Activated T-helper 9 cell treated with anti-CD3 and anti-CD28 coated beads, Interleukin-2, amount 50 U/mL, for 16 hours (primary cell): ENCODE data around the gene KREMEN2.
"Not testable (repeated sequence)": the region's sequence is repeated elsewhere in the genome, so short reads cannot be mapped to it uniquely, and the experiment has no call there.

Experiments
- DNase-seq: peaks from one replicate; pipeline ENCODE4 v3.0.0-alpha.2; 2020; ENCODE audit warnings: low read depth

KREMEN2 gene, protein sequence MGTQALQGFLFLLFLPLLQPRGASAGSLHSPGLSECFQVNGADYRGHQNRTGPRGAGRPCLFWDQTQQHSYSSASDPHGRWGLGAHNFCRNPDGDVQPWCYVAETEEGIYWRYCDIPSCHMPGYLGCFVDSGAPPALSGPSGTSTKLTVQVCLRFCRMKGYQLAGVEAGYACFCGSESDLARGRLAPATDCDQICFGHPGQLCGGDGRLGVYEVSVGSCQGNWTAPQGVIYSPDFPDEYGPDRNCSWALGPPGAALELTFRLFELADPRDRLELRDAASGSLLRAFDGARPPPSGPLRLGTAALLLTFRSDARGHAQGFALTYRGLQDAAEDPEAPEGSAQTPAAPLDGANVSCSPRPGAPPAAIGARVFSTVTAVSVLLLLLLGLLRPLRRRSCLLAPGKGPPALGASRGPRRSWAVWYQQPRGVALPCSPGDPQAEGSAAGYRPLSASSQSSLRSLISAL

DNA sequence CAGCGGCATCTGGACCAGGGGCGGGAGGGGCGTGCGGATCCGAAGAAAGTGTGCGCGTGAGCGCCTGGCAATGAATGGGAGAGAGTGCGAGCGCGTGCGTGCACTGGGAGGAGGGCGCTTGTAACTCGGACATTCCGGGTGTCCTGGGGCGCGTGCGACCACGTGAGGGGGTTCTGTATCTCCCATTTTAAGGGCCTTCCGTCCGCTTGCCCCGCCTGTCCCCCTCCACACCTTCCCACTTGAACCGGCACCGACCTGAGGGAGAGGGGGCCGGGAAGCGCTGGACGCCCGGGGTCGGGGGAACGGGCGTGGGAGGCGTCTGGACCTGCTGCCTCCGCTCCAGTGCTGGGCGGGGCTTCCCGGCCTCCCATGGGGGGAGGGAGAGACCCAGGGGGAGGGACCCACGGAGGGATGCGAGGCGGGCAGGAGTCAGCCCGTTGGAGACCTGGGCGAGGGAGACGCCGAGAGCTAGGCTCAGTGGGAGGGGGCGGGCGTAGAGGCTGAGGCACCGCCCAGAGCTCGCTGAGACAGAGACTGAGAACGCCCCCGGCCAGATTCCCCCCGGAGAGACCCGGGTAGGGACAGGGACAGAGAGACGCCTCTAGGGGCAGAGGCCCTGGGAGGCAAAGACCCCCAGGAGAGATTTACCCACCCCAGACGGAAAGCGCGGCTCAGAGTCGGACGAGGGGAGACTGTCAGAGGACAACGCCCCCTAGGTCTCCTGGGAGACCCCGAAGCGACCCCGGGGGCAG is at the start of gene KREMEN2:
Gene KREMEN2, plus strand, starts transcription at position 553 of the 752 bp plus-strand sequence. CDS start 246 bp downstream, outside the sequence.
- DNase-seq: no peak

DNA sequence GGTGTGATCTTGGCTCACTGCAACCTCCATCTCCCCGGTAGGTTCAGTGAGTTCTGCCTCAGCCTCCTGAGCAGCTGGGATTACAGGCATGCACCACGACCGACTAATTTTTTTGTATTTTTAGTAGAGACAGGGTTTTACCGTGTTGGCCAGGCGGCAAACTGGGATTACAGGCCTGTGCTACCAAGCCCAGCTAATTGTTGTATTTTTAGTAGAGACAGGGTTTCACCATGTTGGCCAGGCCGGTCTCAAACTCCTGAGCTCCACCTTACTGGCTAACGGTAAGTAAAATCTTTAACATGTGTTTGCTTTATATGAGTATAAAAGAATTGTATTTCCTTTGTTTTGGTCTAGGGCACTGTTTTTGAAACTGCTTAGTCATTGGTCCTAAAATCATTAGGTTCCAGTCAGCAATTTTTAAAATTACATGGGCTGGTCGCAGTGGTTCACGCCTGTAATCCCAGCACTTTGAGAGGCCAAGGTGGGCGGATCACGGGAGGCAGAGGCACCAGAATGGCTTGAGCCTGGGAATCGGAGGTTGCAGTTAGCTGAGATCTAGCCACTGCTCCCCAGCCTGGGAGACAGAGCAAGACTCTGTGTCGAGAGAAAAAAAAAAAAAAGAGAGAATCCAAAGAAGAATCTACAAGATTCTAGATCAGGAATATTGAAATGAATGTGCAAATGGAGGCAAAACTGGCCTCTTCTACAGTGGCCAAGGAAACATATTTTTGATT is 48.7 kb upstream of the KREMEN2 start:
- DNase-seq: no peak

DNA sequence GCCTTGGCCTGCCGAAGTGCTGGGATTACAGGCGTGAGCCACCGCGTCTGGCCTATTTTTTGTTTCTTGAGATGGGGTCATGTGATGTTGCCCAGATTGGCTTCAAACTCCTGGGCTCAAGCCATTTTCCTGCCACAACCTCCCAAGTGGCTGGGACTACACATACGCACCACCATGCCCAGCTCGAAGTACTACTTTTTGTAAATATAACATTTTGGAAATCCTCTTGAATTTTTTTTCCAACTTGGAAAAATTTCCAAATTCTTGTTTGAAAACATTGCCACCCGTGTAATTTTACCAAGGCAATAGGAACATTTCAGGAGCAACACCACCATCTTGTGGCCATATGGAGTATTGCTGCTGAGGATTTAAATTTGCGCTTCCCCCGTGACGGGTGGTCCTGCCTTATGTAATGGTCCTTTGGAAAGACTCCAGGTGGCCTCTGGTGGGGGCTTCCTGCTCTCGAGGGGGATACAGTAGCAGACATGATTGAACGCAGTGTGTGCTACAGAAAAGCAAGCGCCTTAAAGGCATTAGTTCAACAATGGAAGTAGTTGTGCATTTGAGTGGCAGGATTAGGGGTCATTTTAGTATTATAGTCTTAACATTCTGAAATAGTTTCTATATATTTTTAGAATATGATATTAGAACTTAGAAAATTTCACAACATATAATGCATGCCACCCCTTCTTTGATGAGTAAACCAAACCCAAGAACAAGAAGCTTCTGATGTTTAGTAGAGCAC is 44.4 kb upstream of the KREMEN2 start:
- DNase-seq: peak; percentile 32

DNA sequence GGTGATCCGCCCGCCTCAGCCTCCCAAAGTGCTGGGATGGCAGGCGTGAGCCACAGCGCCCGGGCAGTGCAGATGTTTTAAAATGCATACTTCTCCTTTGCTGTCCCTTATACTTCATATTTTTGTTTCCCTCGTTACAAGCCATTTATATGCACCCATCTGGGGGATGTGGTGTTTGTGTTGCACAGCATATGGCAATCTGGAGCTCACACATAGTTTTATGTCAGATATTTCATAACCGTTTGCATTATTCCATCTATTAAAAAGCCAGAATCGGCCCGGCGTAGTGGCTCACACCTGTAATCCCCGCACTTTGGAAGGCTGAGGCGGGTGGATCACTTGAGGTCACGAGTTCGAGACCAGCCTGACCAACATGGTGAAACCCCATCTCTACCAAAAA is 40.6 kb upstream of the KREMEN2 start:
- no peak for DNase-seq

DNA sequence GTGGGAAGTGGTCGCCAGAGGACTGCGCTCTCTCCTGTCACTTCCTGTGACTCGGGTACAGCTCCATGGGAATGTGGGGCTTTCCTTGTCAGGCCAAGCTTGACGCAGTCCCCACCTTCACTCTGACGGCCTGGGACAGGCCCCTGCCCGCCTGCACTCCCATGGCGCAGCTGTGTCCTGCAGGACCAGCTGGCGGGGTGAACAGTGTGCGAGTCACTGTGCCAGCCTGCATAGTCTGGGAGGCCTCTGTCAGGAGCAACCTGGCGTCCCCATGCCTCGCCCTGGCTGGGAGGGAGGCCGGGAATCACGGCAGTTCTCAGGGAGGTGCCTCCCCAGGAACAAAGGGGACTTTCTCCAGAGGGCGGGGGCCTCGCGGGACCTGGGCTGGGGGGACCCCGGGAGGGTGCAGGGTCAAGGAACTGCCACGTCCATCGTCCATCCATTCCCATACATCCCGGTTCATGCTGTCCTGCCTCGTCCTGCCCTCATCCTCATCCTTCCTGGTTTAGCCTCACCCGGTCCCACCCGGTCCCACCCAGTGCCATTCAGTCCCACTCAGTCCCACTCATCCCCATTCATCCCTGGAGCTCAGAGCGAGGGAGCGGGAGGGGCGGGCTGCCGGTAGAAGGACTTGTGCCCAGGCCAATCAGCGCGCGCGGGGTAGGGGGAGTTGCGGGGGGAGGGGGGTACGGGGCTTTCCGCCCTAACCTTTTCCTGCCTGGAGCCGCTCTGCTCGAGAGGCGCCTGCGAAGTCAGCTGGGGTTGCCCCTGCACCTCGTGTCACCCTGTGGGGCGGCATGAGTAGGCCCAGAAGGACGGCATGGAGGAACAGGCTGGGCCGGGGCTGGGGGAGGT is 38.9 kb upstream of the KREMEN2 start:
- DNase-seq: no peak

DNA sequence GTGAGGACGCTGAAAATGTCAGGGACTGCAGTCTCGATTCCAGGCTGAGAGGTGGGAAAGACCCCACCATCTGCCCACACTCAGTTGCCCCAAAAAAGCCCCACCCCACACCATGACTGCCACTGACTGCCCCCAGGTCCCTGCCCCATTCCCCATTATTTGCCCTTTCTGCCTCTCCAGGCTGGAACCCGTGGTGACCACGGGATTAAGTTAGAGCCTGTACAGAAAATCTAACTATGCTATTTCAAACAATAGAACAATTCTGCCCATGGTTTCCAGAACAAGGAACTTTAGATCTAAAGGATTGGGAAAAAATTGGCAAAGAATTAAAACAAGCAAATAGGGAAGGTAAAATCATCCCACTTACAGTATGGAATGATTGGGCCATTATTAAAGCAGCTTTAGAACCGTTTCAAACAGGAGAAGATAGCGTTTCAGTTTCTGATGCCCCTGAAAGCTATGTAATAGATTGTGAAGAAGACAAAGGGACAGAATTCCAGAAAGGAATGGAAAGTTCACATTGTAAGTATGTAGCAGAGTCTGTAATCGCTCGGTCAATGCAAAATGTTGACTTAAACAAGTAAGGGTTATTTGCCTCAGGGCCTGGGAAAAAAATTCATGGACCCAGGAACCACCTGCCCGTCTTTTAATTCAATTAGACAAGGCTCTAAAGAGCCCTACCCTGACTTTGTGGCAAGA is 38.0 kb upstream of the KREMEN2 start:
- no peak for DNase-seq

DNA sequence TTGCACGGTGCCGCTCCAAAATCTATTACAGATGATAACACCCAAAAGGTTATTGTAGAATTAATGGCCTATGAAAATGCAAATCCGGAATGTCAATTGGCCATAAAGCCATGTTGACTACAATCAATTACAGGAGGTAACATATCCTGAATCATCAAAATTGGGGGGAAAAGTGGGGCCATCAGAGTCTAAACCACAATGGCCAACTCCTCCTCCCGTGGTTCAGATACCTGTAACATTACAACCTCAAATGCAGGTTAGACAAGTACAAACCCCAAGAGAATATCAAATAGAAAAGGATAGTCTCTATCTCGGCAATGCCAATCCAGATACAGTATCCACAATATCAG is 37.5 kb upstream of the KREMEN2 start:
- no peak for DNase-seq

DNA sequence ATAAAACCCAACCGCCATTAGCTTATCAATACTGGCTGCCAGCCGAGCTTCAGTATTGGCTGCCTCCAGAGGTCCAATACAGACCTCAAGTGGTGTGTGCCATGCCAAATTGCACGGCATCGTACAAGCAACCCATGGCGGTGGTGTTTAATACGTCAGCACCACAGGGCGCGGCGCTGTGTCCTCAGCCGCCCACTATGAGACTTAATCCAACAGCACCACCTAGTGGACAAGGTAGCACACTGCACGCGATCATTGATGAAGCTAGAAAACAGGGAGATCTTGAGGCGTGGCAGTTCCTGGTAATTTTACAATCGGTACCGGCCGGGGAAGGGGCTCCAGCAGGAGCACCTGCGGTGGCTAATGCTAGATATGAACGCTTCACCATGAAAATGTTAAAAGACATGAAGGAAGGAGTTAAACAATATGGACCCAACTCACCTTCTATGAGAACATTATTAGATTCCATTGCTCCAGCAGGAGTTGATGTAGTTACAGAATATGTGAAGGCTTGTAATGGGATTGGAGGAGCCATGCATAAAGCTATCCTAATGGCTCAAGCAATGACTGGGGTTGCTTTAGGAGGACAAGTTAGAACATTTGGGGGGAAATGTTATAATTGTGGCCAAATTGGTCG is 36.9 kb upstream of the KREMEN2 start:
- DNase-seq: peak; percentile 77

DNA sequence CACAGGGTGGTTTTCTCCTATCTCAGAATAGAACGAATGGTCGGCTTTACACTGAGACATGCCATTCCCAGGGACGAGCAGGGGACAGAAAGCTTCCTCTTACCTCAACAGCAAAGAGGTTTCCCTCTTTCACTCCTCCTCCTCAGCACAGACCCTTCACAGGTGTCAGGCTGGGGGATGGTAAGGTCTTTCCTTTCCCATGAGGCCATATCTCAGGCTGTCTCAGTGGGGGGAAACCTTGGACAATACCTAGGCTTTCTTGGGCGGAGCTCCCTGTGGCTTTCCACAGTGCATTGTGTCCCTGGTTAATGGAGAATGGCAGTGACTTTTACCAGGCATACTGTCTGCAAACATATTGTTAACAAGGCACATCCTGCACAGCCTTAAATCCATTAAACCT is 35.9 kb upstream of the KREMEN2 start:
- DNase-seq: not testable (repeated sequence)

DNA sequence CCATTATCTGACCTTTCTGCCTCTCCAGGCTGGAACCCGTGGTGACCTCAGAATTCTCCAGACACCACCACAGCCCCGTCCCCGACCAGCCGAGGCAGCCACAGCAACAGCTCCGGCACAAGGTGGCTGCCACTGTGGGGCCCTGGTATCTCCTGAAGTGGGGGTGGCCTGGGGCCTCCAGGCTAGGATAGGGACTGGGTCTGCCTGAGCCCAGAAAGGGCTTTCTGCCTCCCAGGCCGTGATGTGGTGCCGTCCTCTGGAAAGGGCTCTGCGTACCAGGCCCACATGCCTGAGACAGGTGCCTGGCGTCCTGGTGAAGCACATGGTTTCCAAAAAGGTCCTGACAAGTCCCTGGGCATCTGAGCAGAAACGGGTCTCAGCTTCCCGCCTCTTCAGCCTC is 35.3 kb upstream of the KREMEN2 start:
- no peak for DNase-seq

DNA sequence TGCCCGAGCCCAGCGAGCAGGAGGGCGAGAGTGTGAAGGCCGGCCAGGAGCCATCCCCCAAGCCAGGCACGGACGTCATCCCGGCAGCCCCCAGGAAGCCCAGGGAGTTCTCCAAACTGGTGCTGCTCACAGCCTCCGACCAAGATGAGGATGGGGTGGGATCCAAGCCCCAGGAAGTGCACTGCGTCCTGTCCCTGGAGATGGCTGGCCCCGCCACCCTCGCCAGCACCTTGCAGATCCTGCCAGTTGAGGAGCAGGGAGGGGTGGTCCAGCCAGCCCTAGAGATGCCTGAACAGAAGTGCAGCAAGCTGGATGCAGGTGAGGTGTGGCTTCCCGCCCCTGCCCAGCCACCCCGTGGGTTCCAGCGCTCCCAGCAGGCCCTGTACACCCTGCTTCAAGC is 34.4 kb upstream of the KREMEN2 start:
- no peak for DNase-seq

DNA sequence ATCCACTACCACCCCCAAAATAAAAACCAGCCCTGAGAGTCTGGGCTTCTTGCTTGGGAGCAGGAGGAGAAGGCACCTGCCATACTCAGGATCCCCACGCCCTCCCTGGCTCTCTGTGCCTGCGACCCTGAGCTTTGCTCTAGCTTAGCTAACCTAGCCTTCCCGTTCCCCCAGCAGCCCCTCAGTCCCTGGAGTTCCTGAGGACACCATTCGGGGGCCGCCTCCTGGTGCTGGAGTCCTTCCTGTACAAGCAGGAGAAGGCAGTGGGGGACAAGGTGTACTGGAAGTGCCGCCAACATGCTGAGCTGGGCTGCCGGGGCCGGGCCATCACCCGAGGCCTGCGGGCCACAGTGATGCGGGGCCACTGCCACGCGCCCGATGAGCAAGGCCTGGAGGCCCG is 33.8 kb upstream of the KREMEN2 start:
- no peak for DNase-seq

DNA sequence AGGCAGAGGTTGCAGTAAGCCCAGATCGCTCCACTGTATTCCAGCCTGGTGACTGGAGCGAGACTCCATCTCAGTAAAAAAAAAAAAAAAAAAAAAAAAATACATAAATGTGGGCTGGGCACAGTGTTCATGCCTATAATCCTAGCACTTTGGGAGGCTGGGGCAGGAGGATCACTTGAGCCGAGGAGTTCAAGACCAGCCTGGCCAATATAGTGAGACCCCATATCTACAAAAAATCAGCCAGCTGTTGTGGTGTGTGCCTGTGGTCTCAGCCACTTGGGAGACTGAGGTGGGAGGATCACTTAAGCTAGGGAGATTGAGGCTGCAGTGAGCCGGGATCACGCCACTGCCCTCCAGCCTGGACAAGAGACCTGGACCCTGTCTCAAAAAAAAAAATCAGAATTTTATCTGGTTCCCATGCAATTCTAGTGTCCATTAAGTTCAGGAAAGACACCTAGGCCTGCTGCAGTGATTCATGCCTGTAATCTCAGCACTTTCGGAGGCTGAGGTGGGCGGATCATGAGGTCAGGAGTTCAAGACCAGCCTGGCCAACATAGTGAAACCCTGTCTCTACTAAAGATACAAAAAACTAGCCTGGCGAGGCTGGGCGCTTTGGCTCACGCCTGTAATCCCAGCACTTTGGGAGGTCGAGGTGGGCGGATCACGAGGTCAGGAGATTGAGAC is 32.7 kb upstream of the KREMEN2 start:
- not testable (repeated sequence) for DNase-seq

DNA sequence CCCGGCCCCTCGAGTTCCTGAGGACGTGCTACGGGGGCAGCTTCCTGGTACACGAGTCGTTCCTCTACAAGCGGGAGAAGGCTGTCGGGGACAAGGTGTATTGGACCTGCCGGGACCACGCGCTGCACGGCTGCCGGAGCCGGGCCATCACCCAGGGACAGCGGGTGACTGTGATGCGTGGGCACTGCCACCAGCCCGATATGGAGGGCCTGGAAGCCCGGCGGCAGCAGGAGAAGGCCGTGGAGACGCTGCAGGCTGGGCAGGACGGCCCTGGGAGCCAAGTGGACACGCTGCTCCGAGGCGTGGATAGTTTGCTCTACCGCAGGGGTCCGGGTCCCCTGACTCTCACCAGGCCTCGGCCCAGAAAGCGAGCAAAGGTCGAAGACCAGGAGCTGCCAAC is 30.9 kb upstream of the KREMEN2 start:
- no peak for DNase-seq

DNA sequence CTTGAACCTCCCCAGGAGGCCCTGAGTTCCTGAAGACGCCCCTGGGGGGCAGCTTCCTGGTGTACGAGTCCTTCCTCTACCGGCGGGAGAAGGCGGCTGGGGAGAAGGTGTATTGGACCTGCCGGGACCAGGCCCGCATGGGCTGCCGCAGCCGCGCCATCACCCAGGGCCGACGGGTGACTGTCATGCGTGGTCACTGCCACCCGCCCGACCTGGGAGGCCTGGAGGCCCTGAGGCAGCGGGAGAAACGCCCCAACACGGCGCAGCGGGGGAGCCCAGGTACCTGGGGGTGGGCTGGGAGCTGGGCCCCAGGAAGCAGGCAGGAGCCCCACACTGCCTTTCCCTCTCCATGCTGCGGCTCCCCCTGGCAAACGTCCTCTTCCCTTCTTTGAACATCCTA is 30.4 kb upstream of the KREMEN2 start:
- DNase-seq: no peak

DNA sequence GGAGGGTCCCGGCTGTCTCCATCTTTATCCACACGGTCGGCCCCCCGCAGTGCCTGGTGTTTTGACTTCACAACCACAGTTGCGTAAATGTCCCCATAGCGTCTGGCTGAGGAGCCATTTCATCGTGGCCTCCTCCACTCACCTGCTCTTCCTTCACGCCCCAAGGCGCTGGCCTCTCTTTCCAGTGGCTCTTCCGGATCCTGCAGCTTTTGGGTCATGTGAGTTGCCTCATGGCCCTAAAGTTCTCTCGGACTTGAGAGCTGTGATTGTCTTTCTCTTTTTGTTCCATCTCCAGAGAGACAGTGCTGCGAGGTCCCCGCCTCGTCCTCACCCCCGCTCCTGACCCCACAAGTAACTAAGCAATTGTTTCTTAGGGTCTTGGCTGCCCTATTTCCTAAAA is 29.6 kb upstream of the KREMEN2 start:
- DNase-seq: no peak

DNA sequence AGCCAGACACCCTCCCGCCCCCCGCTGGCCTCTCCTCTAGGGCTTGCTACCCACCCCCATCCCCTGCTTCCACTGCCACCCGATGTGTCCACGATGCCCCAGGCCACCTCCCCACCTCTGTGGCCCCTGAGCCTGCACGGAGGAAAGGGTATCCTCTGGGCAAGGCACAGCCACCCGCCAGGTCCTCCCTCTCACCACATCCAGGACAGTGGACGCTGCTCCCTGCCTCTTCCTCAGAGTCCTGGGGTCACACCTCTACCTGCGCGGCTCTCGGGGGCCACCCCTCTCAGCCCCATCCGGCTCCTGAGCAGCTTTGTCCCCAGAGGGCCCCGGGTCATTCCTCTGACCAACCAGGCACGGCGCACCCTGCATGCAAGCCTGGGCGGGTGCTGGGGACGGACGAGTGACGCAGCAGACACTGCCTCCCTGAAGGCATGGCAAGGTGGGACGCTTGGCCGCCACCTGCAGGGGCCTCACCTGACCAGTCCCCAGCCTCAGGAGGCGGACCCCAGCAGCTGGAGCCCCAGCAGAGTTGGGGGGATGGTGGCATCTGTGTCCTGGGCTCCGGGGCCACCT is 27.6 kb upstream of the KREMEN2 start:
- no peak for DNase-seq

DNA sequence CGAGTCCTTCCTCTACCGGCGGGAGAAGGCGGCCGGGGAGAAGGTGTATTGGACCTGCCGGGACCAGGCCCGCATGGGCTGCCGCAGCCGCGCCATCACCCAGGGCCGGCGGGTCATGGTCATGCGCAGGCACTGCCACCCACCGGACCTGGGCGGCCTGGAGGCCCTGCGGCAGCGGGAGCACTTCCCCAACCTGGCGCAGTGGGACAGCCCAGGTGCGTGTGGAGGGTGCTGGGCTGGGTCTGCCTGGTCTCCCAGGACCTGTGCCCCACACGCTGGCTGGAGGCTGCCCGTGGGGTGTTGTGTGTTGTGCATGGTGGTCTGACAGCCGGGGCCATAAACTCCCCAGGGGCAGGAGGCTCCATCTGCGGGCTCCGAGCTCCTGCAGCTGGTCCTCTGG is 26.9 kb upstream of the KREMEN2 start:
- no peak for DNase-seq

DNA sequence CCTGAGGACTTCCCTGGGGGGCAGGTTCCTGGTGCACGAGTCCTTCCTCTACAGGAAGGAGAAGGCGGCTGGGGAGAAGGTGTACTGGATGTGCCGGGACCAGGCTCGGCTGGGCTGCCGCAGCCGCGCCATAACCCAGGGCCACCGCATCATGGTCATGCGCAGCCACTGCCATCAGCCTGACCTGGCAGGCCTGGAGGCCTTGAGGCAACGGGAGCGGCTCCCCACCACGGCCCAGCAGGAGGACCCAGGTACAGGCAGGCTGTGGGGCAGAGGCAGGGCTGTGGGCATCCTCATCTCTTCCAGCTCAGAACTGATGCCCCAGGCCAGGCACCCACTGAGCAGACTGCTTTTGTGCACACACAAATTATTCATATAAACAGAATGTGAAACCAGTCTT is 25.9 kb upstream of the KREMEN2 start:
- DNase-seq: no peak
